GM18867 (cell line): Measurements from ENCODE around the gene GSTCD.
"Not testable (repeated sequence)": the region's sequence is repeated elsewhere in the genome, so short reads cannot be mapped to it uniquely, and the experiment has no call there.

Experiments used
- ATAC-seq: cut with Tn5 transposase; IDR thresholded peaks from one replicate; pipeline ENCODE4 v1.9.1; 2021; ENCODE audit warnings: mild to moderate bottlenecking, moderate library complexity; ENCODE audit not compliant: unreplicated experiment

Gene GSTCD

GRCh38 chr4:105797225-105797624 is 88.6 kb downstream of the GSTCD start:
- ATAC-seq: no peak

GRCh38 chr4:105805501-105806120 is 97.0 kb downstream of the GSTCD start:
- no peak for ATAC-seq

- no peak for ATAC-seq
Measured at GRCh38 chr4:105807496-105807895, 98.9 kb downstream of the GSTCD start.

- no peak for ATAC-seq
Measured at GRCh38 chr4:105808030-105808749, 99.6 kb downstream of the GSTCD start.

- ATAC-seq: no peak
Measured at GRCh38 chr4:105808750-105809041, 100.1 kb downstream of the GSTCD start.

GRCh38 chr4:105815701-105816100 is 107.1 kb downstream of the GSTCD start:
- ATAC-seq: no peak

- ATAC-seq: no peak
Measured at GRCh38 chr4:105822061-105822460, 113.5 kb downstream of the GSTCD start.

- no peak for ATAC-seq
Measured at GRCh38 chr4:105828074-105828473, 119.5 kb downstream of the GSTCD start.

GRCh38 chr4:105831189-105831588 is 122.6 kb downstream of the GSTCD start:
- ATAC-seq: no peak

GRCh38 chr4:105835177-105835576 is 126.6 kb downstream of the GSTCD start:
- no peak for ATAC-seq

- ATAC-seq: peak; percentile 63
Measured at GRCh38 chr4:105836537-105836936, 128.0 kb downstream of the GSTCD start.

GRCh38 chr4:105837037-105837436 is 128.5 kb downstream of the GSTCD start:
- ATAC-seq: no peak

- no peak for ATAC-seq
Measured at GRCh38 chr4:105838082-105838481, 129.5 kb downstream of the GSTCD start.

- no peak for ATAC-seq
Measured at GRCh38 chr4:105840426-105841174, 132.0 kb downstream of the GSTCD start.

GRCh38 chr4:105843941-105844340 is 135.4 kb downstream of the GSTCD start:
- no peak for ATAC-seq

- ATAC-seq: no peak
Measured at GRCh38 chr4:105845559-105845958, 137.0 kb downstream of the GSTCD start.

GRCh38 chr4:105848359-105848758 is 139.8 kb downstream of the GSTCD start:
- not testable (repeated sequence) for ATAC-seq

GRCh38 chr4:105851196-105851595 is 142.6 kb downstream of the GSTCD start:
- no peak for ATAC-seq

GRCh38 chr4:105852230-105852629 is 143.6 kb downstream of the GSTCD start:
- ATAC-seq: not testable (repeated sequence)

GRCh38 chr4:105858466-105859040 is 150.0 kb downstream of the GSTCD start:
- ATAC-seq: no peak

GRCh38 chr4:105859233-105859632 is 150.6 kb downstream of the GSTCD start:
- ATAC-seq: no peak

- ATAC-seq: no peak
Measured at GRCh38 chr4:105870963-105871362, 162.4 kb downstream of the GSTCD start.
